IPS-15b (cell line): ENCODE data around the gene MEG3.

Experiments
- H3K27me3 ChIP-seq: one replicate; pipeline ENCODE4 v1.6.1; 2013; ENCODE audit warnings: low read length; ENCODE audit not compliant: control insufficient read depth, insufficient read depth
- H3K36me3 ChIP-seq: one replicate; pipeline ENCODE4 v1.6.1; 2013; ENCODE audit warnings: low read length; ENCODE audit not compliant: control insufficient read depth, insufficient read depth
- H3K4me1 ChIP-seq: one replicate; pipeline ENCODE4 v1.6.1; 2013; ENCODE audit warnings: mild to moderate bottlenecking, low read length; ENCODE audit not compliant: control insufficient read depth, insufficient read depth
- H3K4me3 ChIP-seq: one replicate; pipeline ENCODE4 v1.5.1; 2013; ENCODE audit warnings: low read depth, low read length
- H3K9ac ChIP-seq: one replicate; pipeline ENCODE4 v1.6.1; 2013; ENCODE audit warnings: low read depth, mild to moderate bottlenecking, low read length
- H3K9me3 ChIP-seq: one replicate; pipeline ENCODE4 v1.6.1; 2013; ENCODE audit warnings: mild to moderate bottlenecking, low read length; ENCODE audit not compliant: control insufficient read depth, insufficient read depth

The MEG3 gene

GRCh38 chr14:100845341-100845740 is 19.4 kb downstream of the MEG3 start:
- Histone ChIP-seq H3K4me3 (no peak overlapping the region), H3K4me1 (no peaks in the 10 kb centered on the region), H3K9me3 (no peaks in the 10 kb centered on the region), H3K9ac (no peak overlapping the region), H3K36me3 (no peaks in the 10 kb centered on the region), H3K27me3 (no peaks in the 10 kb centered on the region)

- no peaks in the 10 kb centered on the region for H3K27me3 ChIP-seq
- H3K4me3 ChIP-seq: no peak overlapping the region
- H3K36me3 ChIP-seq: no peaks in the 10 kb centered on the region
- no peaks in the 10 kb centered on the region for H3K9me3 ChIP-seq
- no peaks in the 10 kb centered on the region for H3K4me1 ChIP-seq
- no peak overlapping the region for H3K9ac ChIP-seq
These were observed 20.5 kb downstream of the MEG3 start for GRCh38 chr14:100846309-100846859.

DNA sequence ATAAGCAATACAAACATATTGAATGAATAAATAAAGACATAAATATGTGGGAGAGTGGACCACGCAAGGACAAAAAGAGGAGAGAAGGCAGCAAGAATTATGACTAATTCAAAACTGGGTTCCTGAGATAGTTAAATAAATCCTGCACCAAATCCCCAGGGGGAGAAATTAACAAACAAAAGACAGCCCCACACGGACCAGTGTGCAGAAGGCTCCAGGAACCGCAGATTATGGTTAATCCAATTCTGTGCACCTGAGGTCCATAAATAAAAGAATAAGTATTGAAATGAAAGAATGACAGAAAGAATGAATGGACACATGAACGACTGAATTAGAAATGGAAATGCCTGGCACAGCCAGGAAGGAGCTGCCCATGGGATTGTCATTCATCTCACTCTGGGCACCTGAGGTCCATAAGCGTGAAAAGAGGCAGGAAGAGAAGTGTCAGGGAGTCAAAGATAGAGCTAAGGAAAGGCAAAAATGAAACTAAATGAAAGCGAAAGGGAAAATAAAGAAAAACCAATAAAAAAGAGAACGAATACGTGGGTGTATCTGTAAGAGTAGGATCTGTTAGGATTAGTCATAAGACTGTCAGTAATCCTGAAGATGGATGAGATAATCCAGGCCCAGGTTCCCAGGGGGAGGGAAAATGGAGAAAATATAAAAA is 23.3 kb downstream of the MEG3 start:
- H3K9me3 ChIP-seq: no peaks in the 10 kb centered on the region
- no peak overlapping the region for H3K4me3 ChIP-seq
- no peaks in the 10 kb centered on the region for H3K27me3 ChIP-seq
- no peaks in the 10 kb centered on the region for H3K36me3 ChIP-seq
- no peak overlapping the region for H3K9ac ChIP-seq
- no peaks in the 10 kb centered on the region for H3K4me1 ChIP-seq

GRCh38 chr14:100850841-100851585 is 25.1 kb downstream of the MEG3 start:
- Histone ChIP-seq H3K27me3 (no peaks in the 10 kb centered on the region), H3K9ac (no peak overlapping the region), H3K4me3 (no peak overlapping the region), H3K9me3 (no peaks in the 10 kb centered on the region), H3K4me1 (no peaks in the 10 kb centered on the region), H3K36me3 (no peaks in the 10 kb centered on the region)

GRCh38 chr14:100851586-100851916 is 25.6 kb downstream of the MEG3 start:
- Histone ChIP-seq H3K4me3 (no peak overlapping the region), H3K9me3 (no peaks in the 10 kb centered on the region), H3K4me1 (no peaks in the 10 kb centered on the region), H3K27me3 (no peaks in the 10 kb centered on the region), H3K9ac (no peak overlapping the region), H3K36me3 (no peaks in the 10 kb centered on the region)

GRCh38 chr14:100851946-100852620 is 26.2 kb downstream of the MEG3 start:
- no peaks in the 10 kb centered on the region for H3K4me1 ChIP-seq
- H3K27me3 ChIP-seq: no peaks in the 10 kb centered on the region
- H3K36me3 ChIP-seq: no peaks in the 10 kb centered on the region
- H3K4me3 ChIP-seq: no peak overlapping the region
- no peaks in the 10 kb centered on the region for H3K9me3 ChIP-seq
- no peak overlapping the region for H3K9ac ChIP-seq

DNA sequence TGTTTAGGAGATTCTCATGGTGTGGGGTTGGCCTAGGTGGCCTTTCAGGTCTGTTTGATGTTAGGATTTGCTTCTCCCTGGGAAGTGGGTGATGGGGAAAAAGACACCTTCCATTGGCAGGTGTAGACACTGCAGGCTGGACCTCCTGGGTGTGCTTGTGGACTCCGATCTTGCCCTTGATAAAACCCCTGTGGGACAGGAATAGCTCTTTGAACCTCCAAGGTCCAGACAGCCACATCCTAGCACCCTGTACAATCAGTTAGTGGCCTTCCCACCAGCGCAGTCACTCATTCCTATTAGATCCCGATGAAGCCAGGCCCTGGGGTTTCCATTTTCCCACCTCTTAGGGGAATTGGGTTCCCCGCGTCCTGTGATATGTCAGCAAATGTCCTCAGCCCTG is 28.5 kb downstream of the MEG3 start:
- Histone ChIP-seq H3K4me3 (no peak overlapping the region), H3K9me3 (no peaks in the 10 kb centered on the region), H3K4me1 (no peaks in the 10 kb centered on the region), H3K9ac (no peak overlapping the region), H3K27me3 (no peaks in the 10 kb centered on the region), H3K36me3 (no peaks in the 10 kb centered on the region)

DNA sequence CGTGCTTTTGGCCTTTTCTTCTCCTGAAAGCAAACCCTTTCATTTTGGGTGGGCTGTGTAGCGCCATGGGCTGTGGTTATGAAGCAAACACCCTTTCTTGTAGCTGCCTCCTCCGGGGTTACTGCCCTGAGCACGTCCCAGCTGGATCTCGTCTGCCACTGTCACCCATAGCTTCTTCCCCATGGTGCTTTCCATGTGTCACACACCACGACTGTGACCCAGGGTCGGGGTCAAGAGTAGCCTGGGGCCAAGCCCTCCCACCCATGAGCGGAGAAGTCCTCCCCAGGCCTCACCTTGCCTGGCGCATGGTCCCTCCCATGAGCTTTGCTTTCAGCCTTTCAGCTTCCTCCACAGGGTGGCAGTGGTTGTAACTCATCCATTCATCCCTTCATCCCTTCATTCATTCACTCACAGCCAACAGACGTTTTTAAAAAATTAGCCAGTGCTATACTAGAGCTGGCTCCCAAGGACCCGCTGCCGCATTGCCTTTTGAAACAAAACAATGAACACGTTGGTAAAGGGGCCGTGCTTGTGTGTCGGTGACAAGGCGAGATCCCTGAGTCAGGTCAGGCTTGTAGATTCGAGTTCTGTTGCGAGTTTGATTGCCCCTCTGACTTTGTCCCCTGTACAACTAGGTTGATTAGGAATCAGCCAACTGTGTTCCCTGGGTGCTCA is 29.5 kb downstream of the MEG3 start:
- H3K36me3 ChIP-seq: no peaks in the 10 kb centered on the region
- no peaks in the 10 kb centered on the region for H3K9me3 ChIP-seq
- H3K9ac ChIP-seq: no peak overlapping the region
- H3K4me3 ChIP-seq: no peak overlapping the region
- no peaks in the 10 kb centered on the region for H3K27me3 ChIP-seq
- no peaks in the 10 kb centered on the region for H3K4me1 ChIP-seq

DNA sequence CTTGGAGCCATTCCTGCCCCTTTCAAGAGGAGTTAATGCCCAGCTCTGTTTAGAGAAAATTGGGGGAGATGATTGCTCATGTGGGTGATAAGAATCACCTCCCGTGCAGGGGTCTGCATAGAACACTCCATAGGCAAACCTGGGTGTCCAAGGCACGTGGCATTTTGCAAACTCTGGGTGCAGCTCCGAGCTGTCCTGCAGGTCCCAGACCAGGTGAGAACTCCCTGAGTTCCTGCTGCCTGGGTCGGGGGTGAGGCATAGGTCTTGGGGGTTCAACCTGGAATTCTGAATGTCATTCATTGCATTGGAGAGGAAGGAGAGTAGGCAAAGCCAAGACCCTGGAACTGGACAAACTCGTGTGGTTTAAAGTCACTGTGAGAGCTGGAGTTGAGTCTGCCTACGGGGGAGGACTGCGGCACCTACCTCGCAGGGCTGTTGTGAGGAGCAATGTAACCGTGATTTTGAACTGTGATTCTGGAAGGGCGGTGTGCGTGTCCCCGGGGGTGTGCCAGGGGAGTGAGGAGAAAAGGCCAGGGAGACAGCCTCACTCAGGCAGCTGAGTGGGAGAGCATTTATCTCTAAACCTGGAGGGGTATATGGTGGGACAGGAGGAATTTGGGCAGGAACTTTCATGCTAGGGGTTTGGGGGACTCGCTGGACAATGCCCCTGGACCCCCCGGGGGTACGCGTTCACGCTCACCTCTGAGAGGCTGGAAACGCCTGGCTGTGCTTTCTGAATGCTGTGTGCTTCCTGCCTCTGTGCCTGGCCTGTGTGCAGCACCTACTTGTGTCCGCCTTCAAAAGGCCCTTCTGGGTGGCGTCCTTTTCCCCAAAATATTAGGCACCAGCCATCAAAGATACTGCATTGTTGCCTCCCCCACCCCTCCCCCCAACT is 30.4 kb downstream of the MEG3 start:
- no peaks in the 10 kb centered on the region for H3K27me3 ChIP-seq
- H3K36me3 ChIP-seq: no peaks in the 10 kb centered on the region
- H3K9ac ChIP-seq: no peak overlapping the region
- H3K9me3 ChIP-seq: no peaks in the 10 kb centered on the region
- H3K4me3 ChIP-seq: no peak overlapping the region
- no peaks in the 10 kb centered on the region for H3K4me1 ChIP-seq

GRCh38 chr14:100857233-100857922 is 31.5 kb downstream of the MEG3 start:
- no peaks in the 10 kb centered on the region for H3K9me3 ChIP-seq
- H3K9ac ChIP-seq: no peak overlapping the region
- no peaks in the 10 kb centered on the region for H3K4me1 ChIP-seq
- no peak overlapping the region for H3K4me3 ChIP-seq
- no peaks in the 10 kb centered on the region for H3K27me3 ChIP-seq
- no peaks in the 10 kb centered on the region for H3K36me3 ChIP-seq
